Measurements from ENCODE around the gene BAZ2A.
A peak's percentile ranks its signal among the peaks of the same experiment; 100 is the strongest.

BAZ2A gene

DNA sequence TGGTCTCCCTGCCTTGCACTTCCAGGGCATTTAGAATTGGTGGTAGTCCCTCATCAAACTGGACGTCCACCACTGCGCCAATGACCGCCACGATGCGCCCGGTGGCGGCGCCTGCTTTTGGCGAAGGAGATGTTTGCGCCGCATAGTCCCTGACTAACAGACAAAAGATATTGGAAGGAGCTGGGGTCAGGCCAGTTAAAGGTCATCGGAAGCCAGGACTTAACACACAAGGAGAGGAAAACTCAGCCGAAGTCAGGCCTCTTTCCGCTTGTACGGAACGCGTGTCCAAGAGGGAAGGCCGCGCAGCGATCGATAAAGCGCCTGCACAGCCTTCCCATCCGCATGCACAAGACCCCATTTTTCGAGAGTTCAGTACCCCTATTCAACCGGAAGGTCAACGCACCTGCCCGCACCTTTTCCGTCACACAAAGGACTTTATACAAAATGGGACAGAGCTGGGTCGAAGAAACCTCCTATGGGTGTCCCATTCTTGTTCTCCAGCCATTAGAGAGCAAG, 15.1 kb upstream of the BAZ2A start:
- DNase-seq (ENCODE audit: low read depth), result no peak
- TF ChIP-seq, protein P1, sequence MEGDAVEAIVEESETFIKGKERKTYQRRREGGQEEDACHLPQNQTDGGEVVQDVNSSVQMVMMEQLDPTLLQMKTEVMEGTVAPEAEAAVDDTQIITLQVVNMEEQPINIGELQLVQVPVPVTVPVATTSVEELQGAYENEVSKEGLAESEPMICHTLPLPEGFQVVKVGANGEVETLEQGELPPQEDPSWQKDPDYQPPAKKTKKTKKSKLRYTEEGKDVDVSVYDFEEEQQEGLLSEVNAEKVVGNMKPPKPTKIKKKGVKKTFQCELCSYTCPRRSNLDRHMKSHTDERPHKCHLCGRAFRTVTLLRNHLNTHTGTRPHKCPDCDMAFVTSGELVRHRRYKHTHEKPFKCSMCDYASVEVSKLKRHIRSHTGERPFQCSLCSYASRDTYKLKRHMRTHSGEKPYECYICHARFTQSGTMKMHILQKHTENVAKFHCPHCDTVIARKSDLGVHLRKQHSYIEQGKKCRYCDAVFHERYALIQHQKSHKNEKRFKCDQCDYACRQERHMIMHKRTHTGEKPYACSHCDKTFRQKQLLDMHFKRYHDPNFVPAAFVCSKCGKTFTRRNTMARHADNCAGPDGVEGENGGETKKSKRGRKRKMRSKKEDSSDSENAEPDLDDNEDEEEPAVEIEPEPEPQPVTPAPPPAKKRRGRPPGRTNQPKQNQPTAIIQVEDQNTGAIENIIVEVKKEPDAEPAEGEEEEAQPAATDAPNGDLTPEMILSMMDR (IDR thresholded peaks at IDR 0.05; ENCODE audit: low read length, missing control alignments), result no peak
- peak overlapping the region; percentile 100 for H3K4me3 ChIP-seq (replicated peaks; ENCODE audit: low read depth, low read length)

DNA sequence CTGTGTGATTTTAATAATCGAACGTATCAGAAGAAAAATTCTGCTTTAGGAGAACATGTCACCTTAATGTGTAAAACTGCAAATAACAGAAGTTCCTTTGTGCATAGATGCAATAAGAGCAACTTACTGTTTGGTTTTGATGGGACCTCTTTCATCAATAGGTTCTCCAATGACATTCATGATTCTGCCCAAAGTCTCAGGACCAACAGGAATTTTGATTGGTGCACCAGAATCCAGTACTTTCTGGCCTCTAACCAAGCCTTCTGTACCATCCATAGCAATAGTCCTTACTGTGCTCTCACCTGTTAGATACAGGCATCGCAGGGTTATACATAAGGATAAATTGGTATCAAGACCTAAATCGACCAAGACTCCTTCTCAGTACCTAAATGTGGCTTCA, 14.5 kb upstream of the BAZ2A start:
- TF ChIP-seq, protein P1 (IDR thresholded peaks at IDR 0.05; ENCODE audit: low read length, missing control alignments), result no peak
- peak overlapping the region; percentile 100 for H3K4me3 ChIP-seq (replicated peaks; ENCODE audit: low read depth, low read length)
- no peak for DNase-seq (ENCODE audit: low read depth)

DNA sequence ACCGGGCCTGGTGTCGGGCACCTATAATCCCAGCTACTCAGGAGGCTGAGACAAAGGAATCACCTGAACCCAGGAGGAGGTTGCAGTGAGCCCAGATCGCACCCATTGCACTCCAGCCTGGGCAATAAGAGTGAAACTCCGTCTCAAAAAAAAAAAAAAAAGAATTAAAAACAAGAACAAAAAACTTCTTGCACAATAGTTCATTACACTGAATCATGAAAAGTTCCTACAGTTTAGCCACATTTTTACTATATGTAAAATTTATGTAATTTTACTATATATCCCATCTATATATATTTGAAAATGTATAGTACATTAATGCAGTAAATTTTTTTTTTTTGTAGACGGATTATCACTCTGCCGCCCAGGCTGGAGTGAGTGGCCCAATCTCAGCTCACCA, 11.1 kb upstream of the BAZ2A start:
- TF ChIP-seq, protein P1 (IDR thresholded peaks at IDR 0.05; ENCODE audit: low read length, missing control alignments), result no peak
- DNase-seq (ENCODE audit: low read depth), result no peak
- H3K4me3 ChIP-seq (replicated peaks; ENCODE audit: low read depth, low read length), result no peak overlapping the region

DNA sequence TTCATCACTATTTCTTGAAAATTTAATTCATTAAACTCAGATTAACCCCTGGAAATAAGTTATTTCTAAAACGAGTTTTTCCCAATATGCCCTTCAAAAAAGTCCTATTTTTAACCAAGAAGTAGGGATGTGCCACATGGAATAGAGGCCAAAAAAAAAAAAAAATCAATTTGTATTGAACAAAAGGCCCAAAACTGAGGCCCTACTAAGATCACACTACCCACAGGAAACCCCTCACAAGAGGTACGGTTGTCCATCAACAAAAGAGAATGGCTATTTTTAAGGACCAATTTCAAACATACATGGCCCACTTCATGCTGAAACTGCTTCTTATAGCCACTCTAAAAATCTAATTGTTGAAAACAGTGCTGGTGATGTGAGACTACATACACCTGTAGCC, 7.5 kb upstream of the BAZ2A start:
- no peak overlapping the region for H3K4me3 ChIP-seq (replicated peaks; ENCODE audit: low read depth, low read length)
- TF ChIP-seq, protein P1 (IDR thresholded peaks at IDR 0.05; ENCODE audit: low read length, missing control alignments), result no peak
- no peak for DNase-seq (ENCODE audit: low read depth)

DNA sequence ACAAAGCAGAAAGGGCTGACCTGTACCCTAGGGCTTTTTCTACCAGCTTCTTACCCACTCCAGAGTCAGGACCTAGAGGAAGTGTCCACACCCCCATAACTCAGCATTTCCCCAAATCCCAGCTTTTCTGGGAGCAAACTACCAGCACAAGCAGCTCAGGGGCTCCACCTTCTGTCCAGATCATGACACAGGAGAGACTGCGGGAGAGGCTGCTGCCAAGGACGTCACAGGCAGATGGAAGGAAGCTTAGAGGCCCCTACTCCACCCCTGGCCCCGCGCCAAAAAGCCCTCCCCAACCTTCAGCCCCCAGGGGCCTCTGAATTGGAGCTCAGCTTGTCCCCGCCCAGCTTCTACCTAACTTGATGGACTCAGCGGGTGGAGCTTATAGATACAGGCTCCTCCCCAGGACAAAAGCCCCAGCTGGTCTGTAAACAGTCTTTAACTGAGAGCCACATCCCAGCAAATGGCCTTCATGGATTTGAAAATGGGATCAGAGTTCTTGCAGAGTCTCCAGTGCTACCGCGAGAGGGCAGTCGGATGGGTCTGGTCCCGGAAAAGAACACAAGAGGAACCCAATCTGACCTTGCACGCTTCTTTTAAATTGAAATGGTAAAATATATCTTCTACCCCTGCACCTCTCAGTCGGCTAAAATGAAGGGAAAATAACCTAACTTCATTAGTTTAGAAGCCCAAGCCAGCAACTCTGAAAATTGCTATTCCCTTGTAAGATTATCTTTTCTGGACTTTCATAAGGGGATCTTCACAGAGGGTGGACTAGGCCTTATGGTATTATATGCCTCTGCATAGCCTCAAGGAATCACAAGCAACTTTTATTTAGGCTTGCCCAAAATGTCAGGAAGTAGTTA, 6.8 kb upstream of the BAZ2A start:
- peak overlapping the region; percentile 82 for H3K4me3 ChIP-seq (replicated peaks; ENCODE audit: low read depth, low read length)
- DNase-seq (ENCODE audit: low read depth), result peak; percentile 100
- TF ChIP-seq, protein P1 (IDR thresholded peaks at IDR 0.05; ENCODE audit: low read length, missing control alignments), result peak; percentile 61

DNA sequence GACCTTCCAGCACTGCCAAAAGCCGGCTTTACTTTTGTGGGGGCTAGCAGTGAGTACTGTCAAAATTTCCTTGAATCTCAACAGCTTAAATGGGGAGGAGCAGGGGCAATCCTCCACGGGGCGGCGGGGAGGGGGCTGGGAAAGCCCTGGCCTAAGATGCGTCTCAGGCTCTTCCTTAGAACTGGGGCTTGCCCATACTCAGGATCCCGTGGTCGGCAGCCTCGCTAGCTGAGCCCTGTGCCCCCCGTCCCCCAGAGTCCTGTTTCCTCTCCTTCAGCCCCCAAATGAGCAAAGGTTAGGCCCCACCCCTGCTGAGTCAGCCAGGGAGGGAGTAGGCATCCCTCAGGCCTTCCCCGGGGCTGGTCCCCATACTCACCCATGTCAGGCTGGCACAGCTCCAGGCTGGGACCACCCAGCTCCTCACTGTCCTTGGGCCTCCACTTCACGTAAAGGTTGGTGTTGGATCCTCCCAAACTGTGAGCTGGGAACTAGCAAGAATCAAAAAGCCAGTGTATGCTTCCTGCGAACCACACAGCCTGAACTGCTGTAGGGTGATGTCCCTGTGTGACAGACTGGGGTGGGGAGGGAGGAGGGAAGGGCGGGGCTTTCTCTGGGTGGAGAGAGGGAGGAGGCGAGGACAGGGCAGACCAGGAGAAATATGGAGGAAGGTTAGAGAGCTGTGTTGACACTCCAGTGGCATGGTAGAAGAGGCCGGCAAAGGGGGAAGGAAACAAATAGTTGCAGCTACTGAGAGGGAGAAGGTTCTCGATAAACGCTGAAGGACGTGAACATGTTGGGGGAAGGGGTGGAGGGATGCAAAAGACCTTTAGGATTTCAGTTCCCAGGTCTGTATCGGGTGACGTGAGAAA, 5.9 kb upstream of the BAZ2A start:
- peak; percentile 89 for DNase-seq (ENCODE audit: low read depth)
- H3K4me3 ChIP-seq (replicated peaks; ENCODE audit: low read depth, low read length), result peak overlapping the region; percentile 82
- TF ChIP-seq, protein P1 (IDR thresholded peaks at IDR 0.05; ENCODE audit: low read length, missing control alignments), result no peak
